ENCODE measurements around the gene ANKLE1.
"Not testable (repeated sequence)": the region's sequence is repeated elsewhere in the genome, so short reads cannot be mapped to it uniquely, and the experiment has no call there.

The ANKLE1 gene

GRCh38 chr19:17285415-17286135 is 3.9 kb downstream of the ANKLE1 start:
- no peak for DNase-seq

- no peak for DNase-seq
These were observed 4.6 kb downstream of the ANKLE1 start for GRCh38 chr19:17286263-17286662.

DNA sequence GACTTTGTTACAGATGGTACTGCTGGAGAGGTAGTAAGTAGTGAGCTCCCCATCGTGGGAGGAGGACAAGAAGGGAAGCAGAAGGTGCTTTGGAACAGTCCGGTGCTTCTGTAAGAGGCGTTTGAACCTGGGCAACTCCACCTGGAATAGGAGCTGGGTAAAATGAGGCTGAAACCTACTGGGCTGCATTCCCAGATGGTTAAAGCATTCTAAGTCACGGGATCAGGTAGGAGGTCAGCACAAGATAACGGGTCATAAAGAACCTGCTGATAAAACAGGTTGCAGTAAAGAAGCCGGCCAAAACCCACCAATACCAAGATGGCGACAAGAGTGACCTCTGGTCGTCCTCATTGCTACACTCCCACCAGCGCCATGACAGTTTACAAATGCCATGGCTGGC is 5.1 kb downstream of the ANKLE1 start:
- DNase-seq, result no peak

DNA sequence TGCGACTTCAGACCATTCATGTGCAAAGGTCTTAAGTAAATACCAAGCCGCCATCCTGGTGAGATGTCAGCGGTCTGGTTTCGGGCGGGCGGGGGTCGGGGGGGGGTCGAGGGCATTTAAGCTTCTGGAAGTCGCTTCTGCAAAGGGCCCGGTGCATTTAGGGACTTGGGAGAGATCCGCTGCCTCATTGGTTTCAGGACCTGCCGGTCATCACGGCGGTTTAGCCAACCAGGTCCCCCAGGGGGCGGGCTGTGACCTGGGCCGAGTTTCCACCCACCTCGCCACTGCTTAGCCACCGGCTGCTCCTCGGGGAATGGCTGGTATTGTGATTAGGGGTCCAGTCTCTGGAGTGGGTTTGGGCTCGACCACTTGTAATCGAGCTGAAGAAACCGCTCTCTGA is 7.8 kb downstream of the ANKLE1 start:
- DNase-seq, result peak; percentile 78

GRCh38 chr19:17292301-17293074 is 10.8 kb downstream of the ANKLE1 start:
- DNase-seq, result peak; percentile 89

GRCh38 chr19:17293605-17294004 is 11.9 kb downstream of the ANKLE1 start:
- no peak for DNase-seq

DNA sequence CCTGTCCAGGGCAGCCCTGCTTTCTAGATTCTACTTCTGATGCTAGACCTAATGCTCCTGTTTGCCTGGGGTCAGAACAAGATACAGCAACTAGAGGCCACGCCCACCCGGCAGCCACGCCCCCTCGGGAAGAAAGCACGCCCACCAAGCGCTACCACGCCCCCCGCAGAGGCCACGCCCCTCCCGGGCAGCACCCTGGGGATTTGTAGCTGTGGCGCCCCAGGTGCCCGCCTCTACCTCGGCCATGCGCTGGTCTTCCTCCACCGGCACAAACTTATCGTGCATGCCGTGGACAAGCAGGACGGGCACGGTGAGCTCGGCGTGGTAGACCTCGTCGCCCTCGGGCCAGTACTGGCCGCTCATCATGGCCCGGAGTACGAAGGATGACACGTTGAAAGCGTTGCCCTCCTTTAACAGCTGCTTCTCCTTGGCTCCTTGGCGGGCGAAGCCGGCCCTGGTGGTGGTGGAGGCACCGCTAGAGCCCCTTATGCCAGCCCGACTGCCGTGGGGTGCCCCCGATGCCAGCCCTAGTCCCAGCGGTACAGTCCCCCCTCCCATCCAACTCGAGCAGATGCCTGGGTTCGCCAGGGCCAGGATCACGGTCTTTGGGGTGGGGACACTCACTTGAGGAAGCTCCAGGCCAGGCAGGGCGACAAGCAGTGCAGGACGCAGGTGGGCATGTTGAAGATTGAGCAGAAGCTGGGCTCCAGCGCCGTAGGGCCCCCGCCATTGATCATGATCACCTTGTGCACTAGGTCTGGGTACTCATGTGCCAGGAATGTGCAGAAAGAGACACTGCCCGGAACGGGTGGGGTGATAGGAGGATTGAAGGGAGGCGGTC is 12.6 kb downstream of the ANKLE1 start:
- no peak for DNase-seq

DNA sequence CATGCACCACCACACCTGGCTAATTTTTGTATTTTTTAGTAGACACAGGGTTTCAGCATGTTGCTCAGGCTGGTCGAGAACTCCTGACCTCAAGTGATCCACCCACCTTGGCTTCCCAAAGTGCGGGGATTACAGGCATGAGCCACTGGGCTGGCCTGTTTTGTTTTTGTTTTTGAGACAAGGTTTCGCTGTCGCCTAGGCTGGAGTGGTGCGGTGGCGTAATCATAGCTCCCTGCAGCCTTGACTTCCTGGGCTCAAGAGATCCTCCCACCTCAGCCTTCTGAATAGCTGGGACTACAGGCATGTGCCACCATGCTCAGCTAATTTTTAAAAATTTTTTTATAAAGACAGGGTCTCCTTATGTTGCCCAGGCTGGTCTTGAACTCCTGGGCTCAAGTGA is 13.8 kb downstream of the ANKLE1 start:
- not testable (repeated sequence) for DNase-seq

- DNase-seq, result peak; percentile 31
These were observed 14.6 kb downstream of the ANKLE1 start for GRCh38 chr19:17296273-17296672.

DNA sequence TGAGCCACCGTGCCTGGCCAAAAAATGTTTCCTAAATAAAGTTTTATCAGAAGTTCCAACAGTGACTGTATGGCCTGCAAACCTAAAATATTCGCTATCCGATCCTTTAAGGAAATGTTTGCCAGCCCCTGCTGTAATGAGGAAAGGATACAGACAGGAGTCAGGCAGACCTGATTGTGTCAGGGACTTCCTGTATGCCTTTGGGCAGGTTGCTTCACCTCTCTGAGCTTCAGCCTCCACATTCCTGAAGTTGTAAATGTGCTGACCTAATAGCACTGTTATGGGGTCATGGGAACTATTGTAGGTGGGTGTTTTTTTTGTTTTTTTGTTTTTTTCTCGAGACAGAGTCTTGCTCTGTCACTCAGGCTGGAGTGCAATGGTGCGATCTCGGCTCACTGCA is 15.3 kb downstream of the ANKLE1 start:
- no peak for DNase-seq

DNA sequence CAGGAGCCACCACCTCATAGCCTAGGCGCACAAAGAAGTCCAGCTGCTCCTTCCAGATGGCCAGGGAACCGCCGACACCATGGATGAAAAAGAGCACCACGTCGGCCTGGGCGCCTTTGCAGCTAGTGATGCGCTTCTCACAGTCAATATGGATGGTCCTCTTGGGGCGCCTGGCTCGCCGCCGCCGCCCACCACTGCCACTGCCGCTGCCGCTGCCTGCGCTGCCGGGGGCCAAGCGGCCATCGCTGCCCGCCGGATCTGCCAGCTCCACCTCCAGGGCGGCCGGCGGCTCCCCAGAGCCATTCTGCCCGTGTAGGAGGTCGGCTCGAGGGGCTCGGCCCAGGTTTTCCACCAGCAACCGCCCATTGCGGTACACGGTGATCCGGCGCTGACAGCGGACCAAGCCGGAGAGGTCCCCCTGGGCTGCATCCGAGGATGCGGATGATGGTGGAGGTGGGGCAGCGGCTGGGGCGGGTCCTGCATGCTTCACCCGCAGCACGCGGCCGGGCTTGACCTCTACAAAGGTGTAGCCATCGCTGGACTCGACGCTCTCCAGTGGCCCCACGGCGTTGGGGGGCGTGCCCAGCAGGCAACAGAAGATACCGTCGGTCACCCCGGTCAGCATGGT is 19.4 kb downstream of the ANKLE1 start:
- DNase-seq, result no peak

- no peak for DNase-seq
These were observed 20.9 kb downstream of the ANKLE1 start for GRCh38 chr19:17302391-17303166.

DNA sequence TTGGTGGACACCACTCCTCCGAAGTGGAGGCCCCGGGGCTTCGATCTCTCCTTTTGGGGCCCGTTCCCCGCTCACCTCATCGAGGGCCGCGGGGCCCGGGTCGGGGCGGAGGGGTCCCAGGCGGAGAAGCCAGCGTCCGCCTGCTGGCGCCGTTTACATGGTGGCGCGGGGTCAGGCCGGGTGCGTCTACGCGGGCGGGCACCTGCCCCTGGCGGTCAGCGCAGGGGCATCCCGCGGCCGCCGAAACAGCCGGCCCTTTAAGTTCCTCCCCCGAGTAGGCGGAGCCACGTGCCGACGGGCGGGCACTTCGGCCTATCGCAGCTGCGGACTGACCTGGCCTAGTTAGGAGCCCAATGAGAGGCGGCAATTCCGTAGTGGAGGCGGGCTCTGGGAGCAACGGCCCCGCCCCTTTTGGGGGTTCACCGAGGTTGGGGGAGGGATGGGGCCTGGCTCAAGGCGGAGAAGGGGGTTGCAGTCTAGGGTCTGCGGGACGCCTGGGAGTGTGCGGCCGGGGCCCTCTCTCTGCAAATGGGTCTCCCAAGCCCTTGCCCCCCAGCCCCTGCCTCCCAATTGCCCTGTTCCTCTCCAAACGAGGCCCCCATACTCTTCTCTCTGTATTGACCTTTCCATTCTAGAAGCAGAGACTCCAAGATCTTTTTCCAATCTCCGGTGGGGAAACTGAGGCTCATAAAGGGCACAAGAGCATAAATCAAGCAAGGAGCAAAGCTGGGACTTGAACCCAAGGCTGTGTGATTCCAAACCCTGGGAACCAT is 21.7 kb downstream of the ANKLE1 start, which contains the start of gene ABHD8:
ABHD8 (minus strand) TSS at position 259 of the 773 bp plus-strand sequence. CDS start 1,809 bp downstream, outside the sequence.
- peak; percentile 92 for DNase-seq

DNA sequence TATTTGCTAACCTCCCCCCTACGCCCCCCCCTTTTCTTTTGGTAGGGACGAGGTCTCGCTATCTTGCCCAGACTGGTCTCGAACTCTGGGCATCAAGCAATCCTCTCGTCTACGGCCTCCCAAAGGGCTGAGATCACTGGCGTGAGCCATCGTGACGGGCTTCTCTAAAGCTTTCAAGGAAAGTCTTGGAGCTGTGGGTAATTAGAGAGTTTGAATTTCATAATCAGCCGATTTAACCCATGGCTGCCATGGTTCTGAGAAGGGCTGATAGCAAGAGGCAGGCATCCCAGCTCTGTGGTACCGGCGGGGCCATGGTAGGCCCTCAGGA is 22.2 kb downstream of the ANKLE1 start:
- DNase-seq, result no peak

DNA sequence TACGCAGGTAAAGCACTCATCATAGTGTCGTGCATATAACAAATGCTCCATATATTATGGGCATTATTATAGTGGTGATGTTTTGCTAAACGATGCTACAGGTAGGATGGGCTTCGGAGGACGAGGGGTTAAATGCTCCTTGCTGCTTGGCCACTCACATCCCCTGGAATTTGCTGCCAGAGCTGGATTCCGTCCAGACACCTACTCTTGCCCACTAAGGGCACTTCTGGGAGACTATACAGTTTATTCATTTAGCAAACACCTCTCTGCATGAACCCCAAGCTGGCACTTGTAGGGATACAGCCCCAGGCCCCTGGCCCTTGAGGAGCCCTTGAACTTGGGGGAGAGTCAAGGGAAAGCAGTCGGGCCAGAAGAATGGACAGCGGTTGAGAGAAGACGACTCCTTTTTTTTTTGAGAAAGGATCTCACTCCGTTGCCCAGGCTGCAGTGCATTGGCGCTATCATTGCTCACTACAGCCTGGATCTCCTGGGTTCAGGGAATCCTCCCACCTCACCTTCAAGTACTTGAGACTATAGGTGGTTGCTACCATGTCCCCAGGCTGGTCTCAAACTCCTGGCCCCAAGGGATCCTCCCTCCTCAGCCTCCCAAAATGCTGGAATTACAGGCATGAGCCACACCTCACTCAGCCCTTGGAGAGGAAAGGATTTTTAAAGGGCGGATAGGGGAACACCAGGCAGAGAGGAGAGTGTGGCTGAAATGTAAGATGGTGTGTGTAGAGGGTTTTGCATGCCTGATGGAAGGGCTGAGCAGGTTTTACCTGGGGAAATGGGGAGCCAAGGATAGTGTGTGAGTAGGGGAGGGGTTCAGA is 22.9 kb downstream of the ANKLE1 start:
- no peak for DNase-seq

- no peak for DNase-seq
These were observed 23.5 kb downstream of the ANKLE1 start for GRCh38 chr19:17305216-17305516.

DNA sequence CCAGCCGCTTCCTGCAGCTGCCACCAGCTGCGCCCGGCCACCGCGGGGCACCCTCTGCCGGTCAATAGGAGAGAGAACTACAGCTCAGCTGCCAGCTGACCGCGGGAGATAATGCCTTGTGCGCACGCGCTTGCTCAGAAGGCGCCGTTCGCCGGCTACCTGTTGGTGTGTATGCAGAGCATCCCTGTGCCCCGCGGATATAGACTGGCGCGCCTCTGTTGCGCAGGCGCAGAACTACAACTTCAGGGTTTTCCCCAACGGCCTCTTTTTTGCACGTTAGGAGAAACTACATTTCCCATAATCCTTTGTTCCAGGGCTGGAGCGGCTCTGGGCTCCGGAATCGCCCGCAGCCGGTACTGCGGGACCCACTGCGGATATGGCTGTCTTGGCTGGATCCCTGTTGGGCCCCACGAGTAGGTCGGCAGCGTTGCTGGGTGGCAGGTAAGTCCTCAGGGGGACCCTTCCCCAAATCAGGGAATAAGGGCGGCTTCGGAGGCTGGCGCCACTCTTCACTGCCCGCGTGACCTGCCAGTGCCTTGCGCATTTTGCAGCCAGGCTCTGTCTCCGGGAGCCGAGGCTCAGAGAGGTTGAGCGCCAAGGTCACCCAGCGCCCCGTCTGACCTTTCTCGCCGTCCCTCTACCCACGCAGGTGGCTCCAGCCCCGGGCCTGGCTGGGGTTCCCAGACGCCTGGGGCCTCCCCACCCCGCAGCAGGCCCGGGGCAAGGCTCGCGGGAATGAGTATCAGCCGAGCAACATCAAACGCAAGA is 24.0 kb downstream of the ANKLE1 start, which contains the start of gene MRPL34:
MRPL34 (plus strand) TSS at position 356 of the 768 bp plus-strand sequence; CDS start at position 377, 21 bp downstream.
- DNase-seq, result peak; percentile 98

GRCh38 chr19:17306285-17306714 is 24.6 kb downstream of the ANKLE1 start:
- no peak for DNase-seq

GRCh38 chr19:17307876-17308377 is 26.2 kb downstream of the ANKLE1 start:
- no peak for DNase-seq

All from fibroblast of skin of back (primary cell).